GM12801 (cell line): Measurements from ENCODE around the gene RFTN1.

Experiments used
- CTCF ChIP-seq: IDR thresholded peaks from one replicate; pipeline ENCODE4 v1.5.1; 2011; ENCODE audit warnings: control low read depth; ENCODE audit not compliant: insufficient read length; ENCODE audit errors: extremely low read depth

The RFTN1 gene

GRCh38 chr3:16498130-16498890 is 15.2 kb downstream of the RFTN1 start:
- TF ChIP-seq CTCF, result no peak

- no peak for TF ChIP-seq CTCF
Observed at GRCh38 chr3:16496408-16497222, 16.9 kb downstream of the RFTN1 start.

GRCh38 chr3:16496008-16496407 is 17.5 kb downstream of the RFTN1 start:
- TF ChIP-seq CTCF, result no peak

GRCh38 chr3:16494814-16495431 is 18.6 kb downstream of the RFTN1 start:
- no peak for TF ChIP-seq CTCF

GRCh38 chr3:16494094-16494493 is 19.4 kb downstream of the RFTN1 start:
- no peak for TF ChIP-seq CTCF

- TF ChIP-seq CTCF, result no peak
Observed at GRCh38 chr3:16490062-16490619, 23.4 kb downstream of the RFTN1 start.

- TF ChIP-seq CTCF, result no peak
Observed at GRCh38 chr3:16488637-16489036, 24.9 kb downstream of the RFTN1 start.
